Ishikawa (cell line): Measurements from ENCODE around the gene OPCML.

Source experiments
- CEBPB ChIP-seq: IDR thresholded peaks from 2 replicates; pipeline ENCODE4 v1.6.1; 2012
- CREB1 ChIP-seq: IDR thresholded peaks from 2 replicates; pipeline ENCODE4 v1.6.1; 2012; ENCODE audit warnings: low read depth
- EGR1 ChIP-seq: IDR thresholded peaks from 2 replicates; pipeline ENCODE4 v1.6.1; 2012
- EP300 ChIP-seq: IDR thresholded peaks from 2 replicates; pipeline ENCODE4 v1.6.1; 2012; ENCODE audit warnings: borderline replicate concordance
- FOXM1 ChIP-seq: IDR thresholded peaks from 2 replicates; pipeline ENCODE4 v1.6.1; 2012; ENCODE audit warnings: low read depth, borderline replicate concordance
- MAX ChIP-seq: IDR thresholded peaks from 2 replicates; pipeline ENCODE4 v1.6.1; 2012
- NFIC ChIP-seq: IDR thresholded peaks from 2 replicates; pipeline ENCODE4 v1.6.1; 2012
- RAD21 ChIP-seq: IDR thresholded peaks from 2 replicates; pipeline ENCODE4 v1.6.1; 2012; ENCODE audit warnings: low read depth
- REST ChIP-seq: IDR thresholded peaks from 2 replicates; pipeline ENCODE4 v1.6.1; 2012; ENCODE audit warnings: low read depth, mild to moderate bottlenecking
- TAF1 ChIP-seq: IDR thresholded peaks from 2 replicates; pipeline ENCODE4 v1.6.1; 2012; ENCODE audit warnings: low read depth, mild to moderate bottlenecking
- TEAD4 ChIP-seq: IDR thresholded peaks from 2 replicates; pipeline ENCODE4 v1.6.1; 2012
- YY1 ChIP-seq: IDR thresholded peaks from 2 replicates; pipeline ENCODE4 v1.6.1; 2012; ENCODE audit warnings: low read depth
- TF ChIP-seq, protein P1 (sequence below): IDR thresholded peaks from 2 replicates; pipeline ENCODE4 v1.6.1; 2012

- TF ChIP-seq REST, result no peak
- TF ChIP-seq YY1, result no peak
- TF ChIP-seq MAX, result no peak
- no peak for TF ChIP-seq TAF1
- no peak for TF ChIP-seq EP300
- TF ChIP-seq CEBPB, result no peak
- no peak for TF ChIP-seq RAD21
- no peak for TF ChIP-seq CREB1
- TF ChIP-seq, protein P1, sequence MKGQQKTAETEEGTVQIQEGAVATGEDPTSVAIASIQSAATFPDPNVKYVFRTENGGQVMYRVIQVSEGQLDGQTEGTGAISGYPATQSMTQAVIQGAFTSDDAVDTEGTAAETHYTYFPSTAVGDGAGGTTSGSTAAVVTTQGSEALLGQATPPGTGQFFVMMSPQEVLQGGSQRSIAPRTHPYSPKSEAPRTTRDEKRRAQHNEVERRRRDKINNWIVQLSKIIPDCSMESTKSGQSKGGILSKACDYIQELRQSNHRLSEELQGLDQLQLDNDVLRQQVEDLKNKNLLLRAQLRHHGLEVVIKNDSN, result no peak
- TF ChIP-seq FOXM1, result no peak
- no peak for TF ChIP-seq NFIC
- no peak for TF ChIP-seq TEAD4
- no peak for TF ChIP-seq EGR1
These were observed 634.3 kb downstream of the OPCML start for GRCh38 chr11:132898021-132898420.
